KBM-7 (cell line): ENCODE data around the gene CPED1.
"Not testable (repeated sequence)": the region's sequence is repeated elsewhere in the genome, so short reads cannot be mapped to it uniquely, and the experiment has no call there.

Experiments used
- DNase-seq: peaks from one replicate; pipeline ENCODE4 v3.0.0-alpha.2; 2015
- in situ Hi-C: fragments of 300-500 bp; cut with MboI; formaldehyde crosslinking; loops from 2 replicates; pipeline ENCODE4 v1.14.3; 2020; ENCODE audit warnings: low sequenced_read_pairs, low pct_unique_long_range_greater_than_20kb, mixed read lengths

CPED1 gene

GRCh38 chr7:121278120-121279021 is 289.9 kb downstream of the CPED1 start:
- no peak for DNase-seq
- in situ Hi-C loops = no loop called here

GRCh38 chr7:121279060-121279620 is 290.6 kb downstream of the CPED1 start:
- in situ Hi-C loops = no loop called here

GRCh38 chr7:121279822-121280221 is 291.3 kb downstream of the CPED1 start:
- in situ Hi-C loops = no loop called here
- no peak for DNase-seq

More at GRCh38 chr7:121279060-121279620, 290.6 kb downstream of the CPED1 start:
- DNase-seq = no peak

- DNase-seq = no peak
- in situ Hi-C loops = no loop called here
These were observed 292.1 kb downstream of the CPED1 start for GRCh38 chr7:121280656-121281055.

DNA sequence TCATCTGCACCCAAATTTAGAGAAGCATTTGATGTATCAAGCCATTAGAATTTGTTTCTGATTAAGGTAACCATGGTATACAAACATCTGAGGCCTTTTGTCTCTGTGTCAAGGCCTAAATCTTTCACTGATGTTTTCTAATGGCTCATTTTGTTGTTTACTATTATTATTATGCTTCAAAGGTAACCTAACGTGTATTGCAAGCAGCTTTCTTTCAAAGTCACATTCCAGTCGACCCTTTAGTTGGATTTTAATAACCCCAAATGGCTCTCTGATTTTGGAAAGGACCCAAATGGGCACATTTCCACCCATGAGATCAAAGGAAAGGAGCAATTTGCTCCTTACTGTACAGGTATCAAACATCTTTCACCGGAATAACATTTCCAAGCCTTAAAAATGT is 293.6 kb downstream of the CPED1 start:
- in situ Hi-C loops = no loop called here
- DNase-seq = no peak

DNA sequence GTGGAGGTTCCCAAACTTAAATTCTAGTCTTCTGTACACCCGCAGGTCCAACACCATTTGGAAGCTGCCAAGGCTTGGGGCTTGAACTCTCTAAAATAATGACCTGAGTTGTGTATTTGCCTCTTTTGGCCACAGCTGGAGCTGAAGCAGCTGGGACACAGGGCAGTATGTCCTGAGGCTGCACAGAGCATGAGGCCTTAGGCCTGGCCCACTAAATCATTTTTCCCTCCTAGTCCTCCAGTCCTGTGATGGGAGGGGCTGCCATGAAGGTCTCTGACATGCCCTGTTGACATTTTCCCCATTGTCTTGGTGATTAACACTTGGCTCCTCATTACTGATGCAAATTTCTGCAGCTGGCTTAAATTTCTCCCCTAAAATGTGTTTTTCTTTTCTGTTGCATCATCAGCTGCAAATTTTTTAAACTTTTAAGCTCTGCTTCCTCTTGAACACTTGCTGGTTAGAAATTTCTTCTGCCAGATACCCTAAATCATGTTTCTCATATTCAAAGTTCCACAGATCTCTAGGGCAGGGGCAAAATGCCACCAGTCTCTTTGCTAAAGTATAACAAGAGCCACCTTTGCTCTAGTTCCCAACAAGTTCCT is 296.7 kb downstream of the CPED1 start:
- in situ Hi-C loops = no loop called here

DNA sequence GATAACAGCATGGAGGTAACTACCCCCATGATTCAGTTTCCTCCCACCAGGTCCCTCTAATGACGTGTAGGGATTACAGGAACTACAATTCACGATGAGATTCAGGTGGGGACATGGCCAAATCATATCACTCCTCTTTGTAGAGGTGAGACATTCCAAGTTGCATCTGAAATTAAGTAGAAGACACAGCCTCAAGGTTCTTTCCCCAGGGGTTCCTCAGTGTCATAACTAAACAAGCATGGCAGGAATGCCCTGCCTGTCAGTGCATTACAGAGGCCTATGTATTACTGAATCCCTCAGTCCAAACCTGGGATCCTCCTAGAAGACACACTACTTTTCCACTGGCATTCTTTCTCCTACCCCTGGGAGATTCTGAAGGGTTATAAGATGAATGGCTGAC is 297.7 kb downstream of the CPED1 start:
- DNase-seq = no peak
- in situ Hi-C loops = no loop called here

More for the DNA sequence above, 296.7 kb downstream of the CPED1 start:
- DNase-seq = no peak

GRCh38 chr7:121286742-121287734 is 298.5 kb downstream of the CPED1 start:
- in situ Hi-C loops = no loop called here
- no peak for DNase-seq

- no peak for DNase-seq
- in situ Hi-C loops = no loop called here
These were observed 300.4 kb downstream of the CPED1 start for GRCh38 chr7:121288894-121289293.

- DNase-seq, in situ Hi-C loops: not testable (repeated sequence)
These were observed 301.4 kb downstream of the CPED1 start for GRCh38 chr7:121289930-121290329.

DNA sequence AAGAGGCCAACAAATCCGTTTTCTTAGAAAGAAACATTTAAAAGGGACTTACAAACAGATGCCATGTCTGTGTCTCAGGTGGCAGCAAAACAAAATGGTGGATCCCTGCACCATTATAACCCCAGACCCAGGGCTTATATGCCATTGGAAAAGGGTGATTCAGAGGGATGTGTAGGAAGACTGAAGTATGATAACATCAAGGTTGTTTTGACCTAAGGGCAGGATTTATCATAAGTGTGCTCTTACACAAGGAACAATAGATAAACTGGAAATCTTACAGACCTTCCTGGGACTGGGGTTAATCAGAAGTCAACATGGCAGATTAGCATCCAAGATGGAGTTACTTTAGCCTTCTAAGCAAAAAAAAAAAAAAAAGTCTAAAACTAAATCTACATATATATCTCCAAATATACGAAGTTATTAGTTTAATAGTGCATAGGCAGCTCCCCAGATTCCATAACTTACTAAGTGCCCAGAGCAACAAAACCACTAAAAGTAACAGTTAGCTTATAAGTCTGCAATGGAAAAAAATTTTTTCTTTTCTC is 306.0 kb downstream of the CPED1 start:
- DNase-seq = no peak
- in situ Hi-C loops = no loop called here

DNA sequence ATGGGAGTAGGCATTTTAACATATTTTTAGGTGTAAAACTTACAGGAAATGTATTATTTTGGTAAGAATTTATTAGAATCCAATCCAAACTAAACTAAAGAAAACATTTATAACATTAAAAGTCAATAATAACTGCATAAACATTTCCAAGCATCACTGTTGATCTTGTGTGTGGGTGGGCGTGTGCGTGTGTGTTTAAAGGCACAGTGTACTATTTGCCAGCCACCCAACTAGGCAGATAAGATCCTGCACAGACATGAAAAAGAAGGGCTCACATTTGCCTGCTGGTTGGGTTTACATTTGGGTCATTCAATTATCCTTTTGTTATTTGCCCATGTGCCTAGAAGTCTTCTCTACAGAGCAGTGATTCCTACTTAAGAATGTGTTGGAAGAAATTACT is 309.3 kb downstream of the CPED1 start:
- no peak for DNase-seq
- in situ Hi-C loops = no loop called here

GRCh38 chr7:121298831-121299239 is 310.3 kb downstream of the CPED1 start:
- in situ Hi-C loops = no loop called here
- DNase-seq = no peak

- in situ Hi-C loops = no loop called here
- no peak for DNase-seq
These were observed 312.3 kb downstream of the CPED1 start for GRCh38 chr7:121300685-121301420.

DNA sequence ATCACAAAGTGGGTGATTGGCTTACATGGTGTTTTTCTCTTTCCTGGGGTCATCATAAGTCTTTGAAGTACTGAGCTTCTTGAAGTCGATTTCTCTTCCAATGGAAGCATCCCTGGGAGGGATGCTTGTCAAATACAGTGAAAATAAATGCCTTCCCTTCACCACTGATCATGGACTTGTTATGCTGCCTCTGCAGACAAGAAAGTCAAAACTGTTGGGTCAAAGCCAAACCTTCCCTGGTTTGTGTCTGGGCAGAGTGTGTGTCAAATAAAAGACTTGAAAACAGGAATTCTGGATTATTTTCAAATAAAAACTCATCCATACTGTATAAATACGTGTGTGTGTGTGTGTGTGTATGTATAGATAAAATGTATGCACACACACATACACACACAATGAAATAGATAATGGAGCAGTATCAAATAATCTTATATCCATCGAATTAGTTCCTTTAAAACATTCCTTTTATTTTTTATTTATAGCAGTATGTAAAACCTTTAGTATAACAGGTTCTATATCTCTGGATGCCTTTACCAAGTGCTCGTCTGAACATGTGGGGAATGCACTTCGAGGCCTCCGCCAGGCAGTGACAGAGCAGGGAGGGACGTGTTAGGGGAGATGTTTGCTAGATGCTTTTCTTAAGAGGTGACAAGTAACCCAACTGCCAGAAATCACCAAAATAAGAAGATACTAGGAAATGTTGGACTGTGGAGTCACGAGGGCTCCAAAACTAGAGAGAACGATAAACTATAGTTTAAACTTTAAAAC is 313.1 kb downstream of the CPED1 start:
- in situ Hi-C loops = no loop called here

DNA sequence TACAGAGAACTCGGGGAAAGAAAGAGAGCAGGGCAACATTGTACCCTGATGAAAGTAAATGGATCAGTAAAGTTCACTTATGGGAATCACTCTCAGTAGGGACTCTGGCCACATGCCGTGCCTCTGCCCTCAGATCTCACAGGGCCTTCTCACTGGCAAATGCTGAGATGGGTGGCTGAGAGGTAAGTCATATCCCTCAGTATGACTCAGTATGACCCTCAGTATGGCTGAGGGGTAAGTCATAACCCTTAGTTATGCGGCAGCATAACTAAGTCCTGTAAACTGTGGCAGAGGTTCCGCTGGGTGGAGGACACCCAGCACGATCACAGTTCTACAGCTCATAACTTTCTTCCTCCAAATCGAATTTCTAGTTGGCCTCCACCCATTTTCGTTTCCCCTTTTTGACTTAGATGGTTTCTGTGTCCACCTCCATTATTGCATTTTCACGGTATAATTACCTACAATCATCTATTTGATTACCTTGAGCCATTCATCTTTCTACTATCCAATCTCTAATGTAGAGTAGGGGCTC is 313.8 kb downstream of the CPED1 start:
- DNase-seq = no peak
- in situ Hi-C loops = no loop called here

More for the DNA sequence above, 313.1 kb downstream of the CPED1 start:
- DNase-seq = no peak

DNA sequence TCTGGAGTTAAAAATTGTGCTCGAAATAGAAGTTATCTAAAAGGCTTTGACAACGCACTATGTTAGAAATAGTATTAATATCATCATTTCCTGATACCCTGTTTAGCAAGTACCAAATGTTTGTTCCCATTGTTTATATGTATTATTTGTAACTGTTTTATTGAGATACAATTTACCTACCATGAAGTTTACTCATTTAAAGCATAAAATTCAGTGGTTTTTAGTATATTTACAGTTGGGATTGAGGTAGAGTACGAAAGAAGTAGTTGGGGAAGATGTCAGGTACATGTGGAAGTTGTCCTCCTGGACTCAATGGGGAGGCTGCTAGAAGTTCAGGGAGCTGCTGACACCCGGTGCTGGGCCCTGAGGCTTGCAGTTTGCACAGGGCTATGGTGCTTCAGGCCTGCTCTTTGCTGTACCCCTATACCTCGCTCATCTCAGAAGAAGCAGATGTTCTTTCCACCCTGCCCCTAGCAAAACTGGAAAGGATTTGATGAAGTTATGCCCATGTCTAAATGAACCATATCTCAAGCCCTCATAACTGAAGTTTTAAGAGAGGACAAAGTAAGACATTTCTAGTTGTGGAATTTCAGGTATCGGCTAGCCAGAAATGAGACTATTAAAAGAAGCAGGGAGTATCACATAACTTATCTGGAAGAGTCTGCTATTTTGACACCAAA is 315.1 kb downstream of the CPED1 start:
- in situ Hi-C loops = no loop called here
- DNase-seq = no peak
